Thymus (tissue), 11 donors: ENCODE measurements around the gene SLX9. TPM values are rescaled to one million over a fixed set of nuclear protein-coding genes. Genes with fewer than 3 reads are reported as not detected.

Experiments used
- DNase-seq, 9 donors: peaks; one replicate each; pipeline ENCODE4 v3.0.0-alpha.2; 2013; ENCODE audit warnings: low spot score in 9 of 9, low read depth in 6 of 9, missing footprints in 1 of 9
- H3K27ac ChIP-seq, 2 donors: one replicate each; pipeline ENCODE4 v1.5.1; 2013; ENCODE audit warnings: control low read depth in 1 of 2, low read depth in 1 of 2, low read length in 1 of 2, mild to moderate bottlenecking in 1 of 2, moderate library complexity in 1 of 2
- H3K27me3 ChIP-seq, 2 donors: one replicate each; pipeline ENCODE4 v1.5.1; 2013; ENCODE audit warnings: low read length in 1 of 2; ENCODE audit not compliant: control insufficient read depth in 2 of 2, insufficient read depth in 1 of 2
- H3K36me3 ChIP-seq, 2 donors: one replicate each; pipeline ENCODE4 v1.5.1; 2013; ENCODE audit warnings: low read length in 1 of 2, mild to moderate bottlenecking in 1 of 2, moderate library complexity in 1 of 2; ENCODE audit not compliant: control insufficient read depth in 2 of 2, insufficient read depth in 2 of 2
- H3K4me1 ChIP-seq, 2 donors: one replicate each; pipeline ENCODE4 v1.5.1; 2013; ENCODE audit warnings: low read length in 2 of 2; ENCODE audit not compliant: control insufficient read depth in 2 of 2, insufficient read depth in 2 of 2
- H3K4me3 ChIP-seq, 2 donors: one replicate each; pipeline ENCODE4 v1.5.1; 2013; ENCODE audit warnings: low read length in 2 of 2, control low read depth in 1 of 2, mild to moderate bottlenecking in 1 of 2
- H3K9me3 ChIP-seq, 2 donors: one replicate each; pipeline ENCODE4 v1.5.1; 2013; ENCODE audit warnings: low read length in 1 of 2, mild to moderate bottlenecking in 1 of 2; ENCODE audit not compliant: control insufficient read depth in 2 of 2, insufficient read depth in 1 of 2
- WGBS: extraction: QIAGEN DNeasy Blood & Tissue Kit; methylation state at CpG from one replicate; pipeline ENCODE4 v1.1.7; 2013; 5-methylcytosine and 5-hydroxymethylcytosine counted together
- polyA plus RNA-seq: library from polyadenylated mRNA; stranded (reverse); fragments of 200-250 nt; gene quantifications from one replicate; pipeline ENCODE4 v1.2.3, GENCODE V29; 2013
- total RNA-seq: library from RNA; stranded (reverse); fragments of 120-200 nt; gene quantifications from one replicate; pipeline ENCODE4 v1.2.4, GENCODE V29; 2013
- donor health status: healthy.

The SLX9 gene
- total and polyA plus RNA-seq, 2 donors = 28.4 to 29.0 TPM

DNA sequence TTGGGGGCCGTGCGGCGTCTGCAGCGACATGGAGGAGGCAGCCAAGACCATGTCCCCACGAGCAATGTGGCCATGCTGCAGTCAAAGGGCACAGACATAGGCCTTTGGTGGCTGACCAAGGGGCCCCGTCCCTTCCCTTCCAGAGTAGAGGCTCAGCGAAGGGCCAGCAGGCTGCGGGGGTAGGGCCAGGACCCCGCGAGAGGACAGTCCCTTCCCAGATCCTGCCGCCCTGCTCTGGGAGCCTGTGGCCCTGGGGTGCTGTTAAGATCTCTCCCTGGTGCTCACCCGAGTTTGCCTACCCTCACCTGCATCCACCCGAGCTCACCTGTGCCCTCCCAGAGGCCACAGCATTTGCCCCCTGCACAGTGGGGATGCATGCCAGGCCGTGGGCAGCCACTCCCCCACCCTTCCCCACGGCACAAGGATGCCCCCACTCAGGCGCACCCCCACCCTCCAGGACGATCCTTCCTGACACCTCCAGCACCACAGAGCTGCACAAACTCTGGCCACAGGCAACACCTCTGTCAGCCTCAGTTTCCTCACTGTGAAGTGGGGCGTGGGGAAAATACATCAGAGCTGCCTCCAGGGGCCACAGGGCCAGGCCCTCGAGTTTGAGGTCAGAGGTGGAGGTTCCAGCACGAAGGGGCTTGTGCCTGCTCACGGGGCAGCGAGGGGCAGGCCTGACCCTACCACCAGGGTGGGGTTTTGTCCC is 34.7 kb upstream of the SLX9 start:
- no peaks in the 10 kb centered on the region for H3K27me3 ChIP-seq
- no peak for DNase-seq
- no peak overlapping the region for H3K27ac ChIP-seq
- peaks cover 0 to 7% of the 10 kb centered on the region in 2 donors for H3K9me3 ChIP-seq
- no peak overlapping the region for H3K4me3 ChIP-seq
- peaks cover 88 to 91% of the 10 kb centered on the region in 2 donors for H3K36me3 ChIP-seq
- 98% methylated on average over 22 of the region's 22 CpGs for WGBS
- peaks cover 12 to 35% of the 10 kb centered on the region in 2 donors for H3K4me1 ChIP-seq

DNA sequence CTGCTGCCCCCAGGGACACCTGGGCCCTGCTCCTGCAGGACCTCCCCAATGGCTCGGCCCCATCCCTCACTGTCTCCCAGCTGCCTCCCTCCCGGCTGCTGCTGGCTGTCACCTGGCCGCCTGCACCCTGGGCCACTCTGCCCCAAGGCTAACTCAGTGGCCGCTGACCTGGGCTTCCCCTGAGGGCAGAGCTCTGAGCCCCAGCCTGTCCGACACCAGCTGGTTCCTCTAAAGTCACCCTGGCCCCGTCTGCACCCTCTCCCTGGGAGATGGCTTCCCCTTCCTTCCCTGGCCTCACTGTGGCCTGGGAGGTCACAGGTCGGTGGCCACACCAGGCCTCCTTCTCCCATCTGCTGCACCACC is 34.1 kb upstream of the SLX9 start:
- Histone ChIP-seq H3K27ac (no peak overlapping the region), H3K4me1 (peaks cover 17 to 40% of the 10 kb centered on the region in 2 donors), H3K36me3 (peaks cover 87 to 88% of the 10 kb centered on the region in 2 donors), H3K4me3 (no peak overlapping the region), H3K9me3 (peaks cover 0 to 12% of the 10 kb centered on the region in 2 donors), H3K27me3 (no peaks in the 10 kb centered on the region)
- DNase-seq = no peak
- WGBS = 96% methylated on average over 7 of the region's 7 CpGs

DNA sequence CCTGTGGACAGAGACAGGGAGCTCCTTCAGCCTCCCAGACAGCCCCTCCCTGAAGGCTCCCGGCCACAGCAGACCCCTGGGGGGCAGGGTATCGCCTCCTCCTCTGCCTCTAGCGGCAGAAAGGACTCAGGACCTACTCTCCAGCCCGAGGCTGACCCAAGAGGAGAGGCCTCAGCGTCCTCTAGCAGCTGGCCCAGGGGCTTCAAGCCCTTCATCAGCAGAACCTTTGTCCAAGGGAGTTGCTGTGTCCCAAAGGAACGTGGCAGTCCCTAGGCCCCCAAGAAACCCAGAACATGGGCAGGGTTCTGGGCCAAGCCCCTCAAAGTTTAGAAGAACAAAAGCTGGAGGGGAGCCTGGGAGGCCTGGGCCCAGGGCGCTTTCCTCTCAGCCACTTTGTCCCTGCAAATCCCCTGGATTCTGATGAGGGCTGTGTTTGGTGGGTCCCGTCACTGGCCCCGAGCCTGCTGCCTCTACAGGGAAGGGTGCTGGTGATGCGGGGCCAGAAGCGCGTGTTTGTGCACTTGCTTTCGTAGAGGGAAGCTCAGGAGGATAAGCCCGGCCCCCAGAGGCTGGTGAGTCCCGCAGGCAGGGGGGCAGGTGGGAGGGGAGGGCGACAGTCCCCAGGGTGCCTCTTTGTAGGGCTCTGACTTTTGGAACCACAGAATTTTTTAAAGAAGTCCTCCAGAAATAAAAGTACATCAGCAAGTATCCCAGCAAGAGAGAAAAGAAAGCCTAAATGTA is 32.4 kb upstream of the SLX9 start:
- peaks cover 1 to 22% of the 10 kb centered on the region in 2 donors for H3K9me3 ChIP-seq
- H3K36me3 ChIP-seq = peaks cover 71 to 74% of the 10 kb centered on the region in 2 donors
- peak in 1 of 9 donors; percentile 36 for DNase-seq
- H3K4me1 ChIP-seq = peaks cover 34 to 57% of the 10 kb centered on the region in 2 donors
- no peaks in the 10 kb centered on the region for H3K27me3 ChIP-seq
- WGBS = 53% methylated on average over 16 of the region's 16 CpGs
- no peak overlapping the region for H3K4me3 ChIP-seq
- peak overlapping the region in 1 of 2 donors; percentile 47 for H3K27ac ChIP-seq

DNA sequence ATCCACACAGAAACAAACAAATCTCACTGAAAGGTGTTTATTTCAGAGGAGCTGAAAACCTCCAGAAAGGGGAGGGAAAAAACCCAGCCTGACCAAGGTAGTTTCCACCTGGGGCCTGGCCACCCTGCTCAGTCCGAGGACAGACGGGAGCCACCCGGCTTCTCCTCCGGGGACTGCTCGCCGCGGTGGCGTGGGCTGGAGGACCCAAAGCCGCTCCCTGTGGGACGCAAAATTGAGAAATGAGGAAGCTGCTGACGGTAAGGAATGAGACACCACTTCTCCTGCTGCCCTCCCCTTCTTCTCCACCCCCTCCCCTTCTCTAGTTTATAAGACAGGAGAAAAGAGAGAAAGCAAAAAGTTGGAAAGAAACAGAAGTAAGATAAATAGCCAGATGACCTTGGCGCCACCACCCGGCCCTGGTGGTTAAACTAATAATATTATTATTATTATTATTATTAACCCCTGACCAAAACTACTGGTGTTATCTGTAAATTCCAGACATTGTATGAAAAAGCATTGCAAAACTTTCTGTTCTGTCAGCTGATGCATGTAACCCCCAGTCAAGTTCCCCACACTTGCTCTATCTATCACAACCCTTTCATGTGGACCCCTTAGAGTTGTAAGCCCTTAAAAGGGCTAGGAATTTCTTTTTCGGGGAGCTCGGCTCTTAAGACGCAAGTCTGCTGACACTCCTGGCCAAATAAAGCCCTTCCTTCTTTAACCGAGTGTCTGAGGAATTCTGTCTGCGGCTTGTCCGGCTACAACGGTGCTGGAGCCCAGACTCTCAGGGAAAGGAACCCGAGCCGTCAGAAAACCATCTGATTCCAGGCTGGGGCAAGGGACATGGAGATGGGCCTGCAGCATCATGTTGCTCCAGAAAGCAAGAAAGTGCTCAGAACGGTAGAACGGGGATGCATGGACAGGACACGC is 31.6 kb upstream of the SLX9 start:
- H3K4me3 ChIP-seq = no peak overlapping the region
- peaks cover 63 to 66% of the 10 kb centered on the region in 2 donors for H3K36me3 ChIP-seq
- no peak for DNase-seq
- no peaks in the 10 kb centered on the region for H3K27me3 ChIP-seq
- 59% methylated on average over 25 of the region's 25 CpGs for WGBS
- no peak overlapping the region for H3K27ac ChIP-seq
- H3K4me1 ChIP-seq = peaks cover 41 to 65% of the 10 kb centered on the region in 2 donors
- H3K9me3 ChIP-seq = peaks cover 1 to 22% of the 10 kb centered on the region in 2 donors

DNA sequence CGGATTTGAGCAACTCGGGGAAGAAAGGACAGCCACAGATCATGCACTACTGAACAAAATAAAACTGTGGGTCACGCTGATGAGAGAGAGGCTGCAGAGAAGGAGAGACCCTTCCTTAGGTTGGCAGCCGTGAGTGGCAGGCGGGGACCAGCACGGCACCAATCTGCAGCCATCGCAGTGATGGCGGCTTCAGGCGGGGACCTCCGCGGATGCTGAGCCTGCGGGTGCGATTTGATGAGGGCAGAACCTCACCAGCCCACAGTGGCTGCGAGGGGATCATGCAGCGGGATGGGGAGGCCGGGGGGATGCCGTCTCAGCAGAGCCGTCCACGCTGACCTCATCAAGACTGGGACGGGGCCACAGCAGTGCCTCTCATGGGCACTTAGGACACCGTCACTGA is 30.9 kb upstream of the SLX9 start:
- DNase-seq = no peak
- Histone ChIP-seq H3K27me3 (no peaks in the 10 kb centered on the region), H3K9me3 (peaks cover 1 to 22% of the 10 kb centered on the region in 2 donors), H3K27ac (no peak overlapping the region), H3K4me1 (peaks cover 48 to 71% of the 10 kb centered on the region in 2 donors), H3K36me3 (peaks cover 56 to 62% of the 10 kb centered on the region in 2 donors), H3K4me3 (no peak overlapping the region)
- 97% methylated on average over 21 of the region's 21 CpGs for WGBS

DNA sequence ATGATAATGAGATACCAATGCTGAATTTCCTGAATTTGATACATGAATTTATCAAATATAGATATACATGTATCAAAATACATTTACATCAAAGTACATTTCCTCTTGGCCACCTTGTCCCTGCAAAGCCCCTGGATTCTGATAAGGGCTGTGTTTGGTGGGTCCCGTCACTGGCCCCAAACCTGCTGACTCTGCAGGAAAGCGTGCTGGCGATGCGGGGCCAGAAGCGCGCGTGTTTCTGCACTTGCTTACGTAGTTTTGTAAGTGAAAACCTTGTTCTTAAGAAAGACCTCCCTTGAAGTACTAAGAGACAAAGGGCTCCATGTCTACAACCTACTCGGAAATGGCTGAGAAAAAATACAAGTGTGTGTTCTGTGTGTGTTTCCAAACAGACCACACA is 30.1 kb upstream of the SLX9 start:
- H3K9me3 ChIP-seq = peaks cover 1 to 22% of the 10 kb centered on the region in 2 donors
- DNase-seq = peak in 1 of 9 donors; percentile 41
- peak overlapping the region; percentile 59 to 97 for H3K27ac ChIP-seq
- H3K4me1 ChIP-seq = peaks cover 56 to 79% of the 10 kb centered on the region in 2 donors
- 95% methylated on average over 9 of the region's 9 CpGs for WGBS
- no peak overlapping the region for H3K4me3 ChIP-seq
- no peaks in the 10 kb centered on the region for H3K27me3 ChIP-seq
- peaks cover 50 to 57% of the 10 kb centered on the region in 2 donors for H3K36me3 ChIP-seq

DNA sequence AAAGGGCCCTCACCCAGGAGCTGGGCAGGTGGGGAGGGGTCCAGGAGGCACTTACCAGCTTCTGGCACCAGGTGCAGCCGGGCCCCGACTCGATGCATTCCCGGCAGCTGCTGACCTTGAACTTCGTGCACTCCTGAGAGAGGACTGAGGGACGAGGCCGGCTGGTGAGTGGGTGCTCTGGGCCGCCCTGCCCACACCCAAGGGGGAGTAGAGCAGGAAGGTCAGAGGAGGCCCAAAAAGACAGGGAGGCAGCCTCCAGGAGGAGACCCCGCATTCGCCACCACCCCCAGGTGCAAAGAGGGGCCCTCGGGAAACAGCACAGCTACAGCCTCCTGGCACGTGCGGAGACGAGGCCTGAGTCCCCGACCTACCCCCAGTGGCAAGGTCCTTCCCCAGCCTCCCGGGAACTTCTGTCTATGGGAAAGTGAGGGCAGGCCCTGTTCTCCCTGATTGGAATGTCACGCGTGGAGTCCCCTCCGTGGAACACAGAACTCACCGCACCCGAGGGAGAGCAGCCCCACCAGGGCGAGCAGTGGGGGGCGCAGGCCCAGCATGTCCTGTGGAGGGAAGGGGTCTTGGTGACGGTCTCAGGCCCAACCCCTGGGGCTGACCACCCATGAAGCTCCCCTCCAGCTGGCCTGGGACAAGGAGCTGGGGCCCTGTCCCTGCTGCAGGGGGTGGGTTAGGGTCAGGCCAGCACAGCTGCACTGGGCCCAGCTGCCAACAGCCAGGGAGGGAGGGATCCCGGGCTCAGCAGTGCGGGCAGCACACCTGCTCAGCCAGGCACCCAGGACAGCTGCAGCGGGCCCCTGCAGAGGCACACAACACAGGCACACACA is 29.4 kb upstream of the SLX9 start:
- peaks cover 42 to 54% of the 10 kb centered on the region in 2 donors for H3K36me3 ChIP-seq
- peak in 4 of 9 donors; percentile 58 to 78 (median 72) for DNase-seq
- peaks cover 60 to 87% of the 10 kb centered on the region in 2 donors for H3K4me1 ChIP-seq
- H3K9me3 ChIP-seq = peaks cover 1 to 22% of the 10 kb centered on the region in 2 donors
- 84% methylated on average over 27 of the region's 27 CpGs for WGBS
- H3K27me3 ChIP-seq = no peaks in the 10 kb centered on the region
- H3K4me3 ChIP-seq = peak overlapping the region in 1 of 2 donors; percentile 28
- H3K27ac ChIP-seq = peak overlapping the region; percentile 92 to 97

DNA sequence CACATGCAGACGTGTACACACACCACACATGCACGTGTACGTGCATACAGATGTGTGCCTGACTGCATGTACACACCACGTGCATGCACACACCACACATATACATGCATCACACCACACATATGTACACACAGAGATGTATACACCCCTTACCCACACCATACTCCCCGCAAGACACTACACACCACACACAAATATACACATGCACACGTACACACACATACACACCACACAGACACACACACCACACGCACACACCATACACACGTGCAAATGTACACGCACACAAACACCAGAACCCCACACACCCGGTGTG is 28.8 kb upstream of the SLX9 start:
- H3K27ac ChIP-seq = peak overlapping the region; percentile 92 to 97
- DNase-seq = no peak
- H3K9me3 ChIP-seq = peaks cover 1 to 22% of the 10 kb centered on the region in 2 donors
- peak overlapping the region in 1 of 2 donors; percentile 28 for H3K4me3 ChIP-seq
- peaks cover 38 to 49% of the 10 kb centered on the region in 2 donors for H3K36me3 ChIP-seq
- 45% methylated on average over 10 of the region's 10 CpGs for WGBS
- no peaks in the 10 kb centered on the region for H3K27me3 ChIP-seq
- H3K4me1 ChIP-seq = peaks cover 60 to 91% of the 10 kb centered on the region in 2 donors
